ENCODE measurements around the gene AIP. TPM values are rescaled to one million over a fixed set of nuclear protein-coding genes. Genes with fewer than 3 reads are reported as not detected.

AIP gene
- total RNA-seq, 1 experiment from 2014 or later = 87.8 TPM

DNA sequence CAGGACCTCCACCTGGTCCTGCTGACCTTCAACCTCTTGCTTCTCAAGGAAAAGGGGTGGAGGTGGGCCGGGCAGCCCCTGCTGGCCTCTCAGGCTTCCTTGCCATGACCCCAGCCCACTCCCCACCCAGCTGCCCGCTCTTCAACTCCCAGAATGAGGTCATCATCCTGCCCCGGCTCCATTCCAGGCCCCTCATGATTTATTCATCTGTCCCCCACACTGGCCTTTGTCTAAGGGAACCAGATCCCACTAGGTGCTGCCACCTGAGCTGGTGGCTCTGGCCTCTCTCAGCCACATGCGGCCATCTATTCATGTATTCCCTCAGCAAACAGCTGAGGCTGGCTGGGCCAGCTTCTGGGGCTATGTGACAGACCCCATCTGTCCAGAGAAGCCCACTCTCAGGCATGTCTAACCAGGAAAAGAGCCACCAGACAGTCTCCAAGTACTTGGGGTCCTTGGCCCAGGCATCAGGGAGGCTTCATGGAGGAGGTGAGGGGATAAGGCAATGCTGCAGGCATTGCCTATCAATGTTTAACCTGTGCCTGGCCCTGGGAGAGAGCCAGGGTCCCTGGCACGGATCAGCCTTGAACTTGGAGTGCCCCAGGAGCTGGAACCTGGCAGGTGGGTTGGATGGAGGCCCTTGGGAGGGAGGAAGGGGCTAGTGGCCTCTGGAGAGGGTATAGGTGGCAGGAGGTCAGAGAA lies 42.6 kb downstream of the AIP start:
- TF ChIP-seq POLR2AphosphoS5 (IDR thresholded peaks at IDR 0.05; ENCODE audit: low read depth, low read length) = no peak
- no peak for TF ChIP-seq SIN3A (IDR thresholded peaks at IDR 0.05; ENCODE audit: borderline replicate concordance, insufficient read depth, low read depth, low read length)
- TF ChIP-seq, protein P1, sequence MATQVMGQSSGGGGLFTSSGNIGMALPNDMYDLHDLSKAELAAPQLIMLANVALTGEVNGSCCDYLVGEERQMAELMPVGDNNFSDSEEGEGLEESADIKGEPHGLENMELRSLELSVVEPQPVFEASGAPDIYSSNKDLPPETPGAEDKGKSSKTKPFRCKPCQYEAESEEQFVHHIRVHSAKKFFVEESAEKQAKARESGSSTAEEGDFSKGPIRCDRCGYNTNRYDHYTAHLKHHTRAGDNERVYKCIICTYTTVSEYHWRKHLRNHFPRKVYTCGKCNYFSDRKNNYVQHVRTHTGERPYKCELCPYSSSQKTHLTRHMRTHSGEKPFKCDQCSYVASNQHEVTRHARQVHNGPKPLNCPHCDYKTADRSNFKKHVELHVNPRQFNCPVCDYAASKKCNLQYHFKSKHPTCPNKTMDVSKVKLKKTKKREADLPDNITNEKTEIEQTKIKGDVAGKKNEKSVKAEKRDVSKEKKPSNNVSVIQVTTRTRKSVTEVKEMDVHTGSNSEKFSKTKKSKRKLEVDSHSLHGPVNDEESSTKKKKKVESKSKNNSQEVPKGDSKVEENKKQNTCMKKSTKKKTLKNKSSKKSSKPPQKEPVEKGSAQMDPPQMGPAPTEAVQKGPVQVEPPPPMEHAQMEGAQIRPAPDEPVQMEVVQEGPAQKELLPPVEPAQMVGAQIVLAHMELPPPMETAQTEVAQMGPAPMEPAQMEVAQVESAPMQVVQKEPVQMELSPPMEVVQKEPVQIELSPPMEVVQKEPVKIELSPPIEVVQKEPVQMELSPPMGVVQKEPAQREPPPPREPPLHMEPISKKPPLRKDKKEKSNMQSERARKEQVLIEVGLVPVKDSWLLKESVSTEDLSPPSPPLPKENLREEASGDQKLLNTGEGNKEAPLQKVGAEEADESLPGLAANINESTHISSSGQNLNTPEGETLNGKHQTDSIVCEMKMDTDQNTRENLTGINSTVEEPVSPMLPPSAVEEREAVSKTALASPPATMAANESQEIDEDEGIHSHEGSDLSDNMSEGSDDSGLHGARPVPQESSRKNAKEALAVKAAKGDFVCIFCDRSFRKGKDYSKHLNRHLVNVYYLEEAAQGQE (IDR thresholded peaks at IDR 0.05; ENCODE audit: insufficient read depth in 1 of 2, low read depth in 2 of 2, low read length in 1 of 2) = no peak
- TF ChIP-seq TCF7L2 (IDR thresholded peaks at IDR 0.05; ENCODE audit: low read depth, low read length) = no peak
- TF ChIP-seq, protein P2, sequence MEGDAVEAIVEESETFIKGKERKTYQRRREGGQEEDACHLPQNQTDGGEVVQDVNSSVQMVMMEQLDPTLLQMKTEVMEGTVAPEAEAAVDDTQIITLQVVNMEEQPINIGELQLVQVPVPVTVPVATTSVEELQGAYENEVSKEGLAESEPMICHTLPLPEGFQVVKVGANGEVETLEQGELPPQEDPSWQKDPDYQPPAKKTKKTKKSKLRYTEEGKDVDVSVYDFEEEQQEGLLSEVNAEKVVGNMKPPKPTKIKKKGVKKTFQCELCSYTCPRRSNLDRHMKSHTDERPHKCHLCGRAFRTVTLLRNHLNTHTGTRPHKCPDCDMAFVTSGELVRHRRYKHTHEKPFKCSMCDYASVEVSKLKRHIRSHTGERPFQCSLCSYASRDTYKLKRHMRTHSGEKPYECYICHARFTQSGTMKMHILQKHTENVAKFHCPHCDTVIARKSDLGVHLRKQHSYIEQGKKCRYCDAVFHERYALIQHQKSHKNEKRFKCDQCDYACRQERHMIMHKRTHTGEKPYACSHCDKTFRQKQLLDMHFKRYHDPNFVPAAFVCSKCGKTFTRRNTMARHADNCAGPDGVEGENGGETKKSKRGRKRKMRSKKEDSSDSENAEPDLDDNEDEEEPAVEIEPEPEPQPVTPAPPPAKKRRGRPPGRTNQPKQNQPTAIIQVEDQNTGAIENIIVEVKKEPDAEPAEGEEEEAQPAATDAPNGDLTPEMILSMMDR (IDR thresholded peaks at IDR 0.05) = no peak
- in situ Hi-C loops (cut with HindIII; ENCODE audit: low pct_unique_long_range_greater_than_20kb, low sequenced_read_pairs) = no loop called here

DNA sequence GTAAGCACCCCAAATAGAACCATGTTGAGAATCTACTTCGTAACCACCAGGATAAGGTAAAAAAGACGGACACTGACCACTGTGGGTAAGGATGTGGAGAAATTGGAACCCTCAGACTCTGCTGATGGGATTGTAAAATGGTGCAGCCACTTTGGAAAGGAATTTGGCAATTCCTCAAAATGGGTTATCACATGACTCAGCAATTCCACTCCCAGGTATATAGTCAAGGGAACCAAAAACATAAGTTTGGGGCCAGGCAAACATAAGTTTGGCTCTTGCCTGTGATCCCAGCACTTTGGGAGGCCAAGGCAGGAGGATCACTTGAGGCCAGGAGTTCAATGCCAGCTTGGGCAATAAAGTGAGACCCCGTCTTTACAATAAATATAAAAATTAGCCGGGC lies 45.5 kb downstream of the AIP start:
- Histone ChIP-seq H3K36me3 (ENCODE audit: control insufficient read depth, insufficient read depth, low read length) (no peaks in the 10 kb centered on the region), H3K4me1 (ENCODE audit: control insufficient read depth, insufficient read depth, low read length) (peaks cover 3% of the 10 kb centered on the region; the same call in 1 of the 2 replicates), H3K4me3 (ENCODE audit: low read depth in 2 of 2, low read length in 2 of 2) (no peak overlapping the region), H3K27ac (ENCODE audit: low read length) (no peak overlapping the region), H3K27me3 (ENCODE audit: control insufficient read depth, insufficient read depth, low read length) (no peaks in the 10 kb centered on the region), H3K9me3 (ENCODE audit: control insufficient read depth, insufficient read depth, low read depth, low read length) (peaks cover 8% of the 10 kb centered on the region; the same call in 1 of the 2 replicates)
- TF ChIP-seq, protein P2 (IDR thresholded peaks at IDR 0.05) = no peak
- TF ChIP-seq TCF7L2 (IDR thresholded peaks at IDR 0.05; ENCODE audit: low read depth, low read length) (no peak), SIN3A (IDR thresholded peaks at IDR 0.05; ENCODE audit: borderline replicate concordance, insufficient read depth, low read depth, low read length) (no peak), POLR2AphosphoS5 (IDR thresholded peaks at IDR 0.05; ENCODE audit: low read depth, low read length) (no peak)
- DNase-seq (ENCODE audit: low read depth, low spot score) (no peak), ATAC-seq (no peak)
- no TSS peak for BruUV-seq (replicated peaks)
- ChIA-PET POLR2A (no interaction called here), CTCF (no interaction called here)
- in situ Hi-C loops (cut with HindIII; ENCODE audit: low pct_unique_long_range_greater_than_20kb, low sequenced_read_pairs) = no loop called here
- intact Hi-C loops (cut with micrococcal nuclease; ENCODE audit: unreplicated experiment) = no loop called here

More for the DNA sequence above, 42.6 kb downstream of the AIP start:
- Histone ChIP-seq H3K27me3 (ENCODE audit: control insufficient read depth, insufficient read depth, low read length) (no peaks in the 10 kb centered on the region), H3K9me3 (ENCODE audit: control insufficient read depth, insufficient read depth, low read depth, low read length) (no peaks in the 10 kb centered on the region), H3K4me1 (ENCODE audit: control insufficient read depth, insufficient read depth, low read length) (peaks cover 3% of the 10 kb centered on the region; the same call in 1 of the 2 replicates), H3K36me3 (ENCODE audit: control insufficient read depth, insufficient read depth, low read length) (no peaks in the 10 kb centered on the region), H3K4me3 (ENCODE audit: low read depth in 2 of 2, low read length in 2 of 2) (no peak overlapping the region), H3K27ac (ENCODE audit: low read length) (no peak overlapping the region)
- no TSS peak for BruUV-seq (replicated peaks)
- no peak for ATAC-seq
- ChIA-PET POLR2A (interaction anchor here (0.7 kb wide), 2 partner anchors 176 to 666 kb away, joined by 4 to 10 read pairs; no protein-coding TSS in a partner anchor), CTCF (interaction anchor here (0.7 kb wide), 1 partner anchor 445 kb away, joined by 7 read pairs; no protein-coding TSS in a partner anchor)
- intact Hi-C loops (cut with micrococcal nuclease; ENCODE audit: unreplicated experiment) = no loop called here
- no peak for DNase-seq (ENCODE audit: low read depth, low spot score)

Data from Panc1 (cell line).